Esophagus muscularis mucosa (tissue), 4 donors: ENCODE measurements around the gene CAMTA1. TPM values are rescaled to one million over a fixed set of nuclear protein-coding genes. Genes with fewer than 3 reads are reported as not detected.

Experiments used
- DNase-seq: peaks from one replicate; pipeline ENCODE4 v3.0.0-alpha.2; 2017; ENCODE audit errors: extremely low spot score
- H3K27ac ChIP-seq, 4 donors: fragments of 200-600 bp; sonication (generic); replicated peaks in 1 of 4; 1 replicate in 3 of 4; 2 replicates in 1 of 4; pipeline ENCODE4 v1.5.1; 2016 to 2019; ENCODE audit warnings: mild to moderate bottlenecking in 1 of 4
- H3K27me3 ChIP-seq, 4 donors: fragments of 200-600 bp; sonication (generic); one replicate each; pipeline versions ENCODE4 v1.5.1 to v1.6.0; 2016 to 2019
- H3K36me3 ChIP-seq, 4 donors: fragments of 200-600 bp; sonication (generic); one replicate each; pipeline ENCODE4 v1.5.1; 2016 to 2019
- H3K4me1 ChIP-seq, 4 donors: fragments of 200-600 bp; sonication (generic); one replicate each; pipeline ENCODE4 v1.5.1; 2016 to 2019
- H3K4me3 ChIP-seq, 4 donors: fragments of 200-600 bp; sonication (generic); 1 replicate in 2 of 4; 2 replicates in 2 of 4; pipeline ENCODE4 v1.5.1; 2016 to 2019; ENCODE audit warnings: mild to moderate bottlenecking in 4 of 4, moderate library complexity in 1 of 4
- H3K9me3 ChIP-seq, 4 donors: fragments of 200-600 bp; sonication (generic); 1 replicate in 3 of 4; 2 replicates in 1 of 4; pipeline ENCODE4 v1.5.1; 2016 to 2019
- CTCF ChIP-seq, 3 experiments: fragments of 200-600 bp in 2 of 3; fragments of 450-650 bp in 1 of 3; sonication (generic) in 2 of 3; IDR thresholded peaks; one replicate each; pipeline ENCODE4 v1.5.1; 2017 to 2019; ENCODE audit warnings: antibody characterized with exemption in 3 of 3, mild to moderate bottlenecking in 2 of 3, moderate library complexity in 1 of 3
- EP300 ChIP-seq: sonication (generic); formaldehyde crosslinking; IDR thresholded peaks from one replicate; pipeline ENCODE4 v1.6.1; 2017; ENCODE audit warnings: antibody characterized with exemption
- POLR2A ChIP-seq: fragments of 450-650 bp; IDR thresholded peaks from one replicate; pipeline ENCODE4 v1.6.1; 2017; ENCODE audit warnings: antibody characterized with exemption, moderate library complexity, mild to moderate bottlenecking, low read depth
- POLR2AphosphoS5 ChIP-seq, 2 donors: sonication (generic); formaldehyde crosslinking; IDR thresholded peaks; one replicate each; pipeline ENCODE4 v1.6.1; 2017; ENCODE audit warnings: antibody characterized with exemption in 2 of 2
- WGBS: methylation state at CpG from one replicate; pipeline ENCODE4 v1.1.5; 2018; 5-methylcytosine and 5-hydroxymethylcytosine counted together
- intact Hi-C: fragments of 100-400 bp; cut with DNase I; formaldehyde crosslinking; loops from one replicate; pipeline ENCODE4 v1.15.1; 2023
- total RNA-seq, 4 donors: library from RNA; depleted of rRNA; stranded (reverse); fragments of >200 nt; gene quantifications; one replicate each; pipeline versions ENCODE4 v1.1.0 to v1.2.1, GENCODE V29; 2016

CAMTA1 gene
- total RNA-seq, 4 donors from 2014 or later: 109 to 226 (median 139) TPM

GRCh38 chr1:7646164-7646563, 860.9 kb downstream of the CAMTA1 start:
- H3K27me3 ChIP-seq: peaks cover 0 to 8% (median 0%) of the 10 kb centered on the region in 4 donors
- TF ChIP-seq POLR2AphosphoS5 (IDR thresholded peaks at IDR 0.05) (no peak), CTCF (IDR thresholded peaks at IDR 0.05) (no peak)
- H3K27ac ChIP-seq: no peak overlapping the region
- no peaks in the 10 kb centered on the region for H3K36me3 ChIP-seq
- peaks cover 29 to 44% (median 34%) of the 10 kb centered on the region in 4 donors for H3K4me1 ChIP-seq
- 94% methylated on average over 3 of the region's 3 CpGs for WGBS
- no peaks in the 10 kb centered on the region for H3K9me3 ChIP-seq
- DNase-seq: no peak
- intact Hi-C loops: loop anchor here (5.0 to 10.0 kb wide), 5 partner anchors 421 to 921 kb away; partner anchors contain the start of gene CAMTA1
- no peak overlapping the region for H3K4me3 ChIP-seq

- H3K4me1 ChIP-seq: peaks cover 26 to 44% (median 34%) of the 10 kb centered on the region in 4 donors
- no peak overlapping the region for H3K27ac ChIP-seq
- WGBS: 37% methylated on average over 25 of the region's 30 CpGs
- H3K36me3 ChIP-seq: no peaks in the 10 kb centered on the region
- no peaks in the 10 kb centered on the region for H3K9me3 ChIP-seq
- H3K27me3 ChIP-seq: peaks cover 0 to 8% (median 0%) of the 10 kb centered on the region in 4 donors
- TF ChIP-seq CTCF (IDR thresholded peaks at IDR 0.05): peak in 2 of 3 experiments; percentile 93 to 95
- no peak for TF ChIP-seq EP300
- intact Hi-C loops: loop anchor here (5.0 to 10.0 kb wide), 5 partner anchors 422 to 922 kb away; partner anchors contain the start of gene CAMTA1
- no peak overlapping the region for H3K4me3 ChIP-seq
- DNase-seq: no peak
Measured at GRCh38 chr1:7646981-7647901, 862.0 kb downstream of the CAMTA1 start.

- 60% methylated on average over 2 of the region's 14 CpGs for WGBS
- no peaks in the 10 kb centered on the region for H3K36me3 ChIP-seq
- H3K9me3 ChIP-seq: no peaks in the 10 kb centered on the region
- H3K27ac ChIP-seq: peak overlapping the region in 3 of 4 donors; percentile 4 to 71 (median 65)
- H3K4me3 ChIP-seq: no peak overlapping the region
- H3K4me1 ChIP-seq: peaks cover 26 to 44% (median 34%) of the 10 kb centered on the region in 4 donors
- no peak for DNase-seq
- TF ChIP-seq POLR2A: no peak
- no peak for TF ChIP-seq EP300
- no peak for TF ChIP-seq CTCF (IDR thresholded peaks at IDR 0.05)
- TF ChIP-seq POLR2AphosphoS5 (IDR thresholded peaks at IDR 0.05): peak in 1 of 2 donors; percentile 49
- H3K27me3 ChIP-seq: peaks cover 0 to 8% (median 0%) of the 10 kb centered on the region in 4 donors
- intact Hi-C loops: loop anchor here (5.0 to 10.0 kb wide), 5 partner anchors 424 to 924 kb away; partner anchors contain the start of gene CAMTA1
Measured at GRCh38 chr1:7648761-7649384, 863.6 kb downstream of the CAMTA1 start.

GRCh38 chr1:7650801-7651200, 865.5 kb downstream of the CAMTA1 start:
- no peaks in the 10 kb centered on the region for H3K36me3 ChIP-seq
- TF ChIP-seq POLR2AphosphoS5 (IDR thresholded peaks at IDR 0.05): no peak
- TF ChIP-seq EP300: no peak
- TF ChIP-seq CTCF (IDR thresholded peaks at IDR 0.05): no peak
- TF ChIP-seq POLR2A: no peak
- no peak for DNase-seq
- peaks cover 0 to 8% (median 0%) of the 10 kb centered on the region in 4 donors for H3K27me3 ChIP-seq
- WGBS: 67% methylated on average over 11 of the region's 11 CpGs
- peaks cover 19 to 33% (median 23%) of the 10 kb centered on the region in 4 donors for H3K4me1 ChIP-seq
- intact Hi-C loops: no loop called here
- H3K9me3 ChIP-seq: no peaks in the 10 kb centered on the region
- H3K4me3 ChIP-seq: no peak overlapping the region
- no peak overlapping the region for H3K27ac ChIP-seq
